Small intestine (tissue), 7 donors: ENCODE results near the gene SYCP3. TPM values are rescaled to one million over a fixed set of nuclear protein-coding genes. Genes with fewer than 3 reads are reported as not detected.
A peak's percentile ranks its signal among the peaks of the same experiment; 100 is the strongest.

Source experiments
- DNase-seq, 2 donors: peaks; one replicate each; pipeline versions ENCODE4 v3.0.0 to v3.0.0-alpha.2; 2013
- FAIRE-seq: peaks from 2 replicates; lab custom pipeline; 2012; peaks lifted over from hg19 to GRCh38; lab: Jason Lieb, UNC
- H3K27ac ChIP-seq, 3 donors: one replicate each; pipeline ENCODE4 v1.5.1; 2013; ENCODE audit warnings: low read length in 2 of 3, mild to moderate bottlenecking in 2 of 3, control low read depth in 1 of 3, inconsistent platforms in 1 of 3, low read depth in 1 of 3, moderate library complexity in 1 of 3
- H3K27me3 ChIP-seq, 3 donors: one replicate each; pipeline ENCODE4 v1.6.1; 2013; ENCODE audit warnings: low read length in 3 of 3, inconsistent platforms in 1 of 3; ENCODE audit not compliant: control insufficient read depth in 3 of 3, insufficient read depth in 3 of 3
- H3K36me3 ChIP-seq, 3 donors: one replicate each; pipeline ENCODE4 v1.6.1; 2013; ENCODE audit warnings: low read length in 3 of 3, inconsistent platforms in 1 of 3, low read depth in 1 of 3, mild to moderate bottlenecking in 1 of 3, moderate library complexity in 1 of 3; ENCODE audit not compliant: control insufficient read depth in 3 of 3, insufficient read depth in 2 of 3
- H3K4me1 ChIP-seq, 3 donors: one replicate each; pipeline ENCODE4 v1.6.1; 2013; ENCODE audit warnings: low read length in 2 of 3, inconsistent platforms in 1 of 3, low read depth in 1 of 3, mild to moderate bottlenecking in 1 of 3, moderate library complexity in 1 of 3; ENCODE audit not compliant: control insufficient read depth in 3 of 3, insufficient read depth in 2 of 3
- H3K4me3 ChIP-seq, 3 donors: one replicate each; pipeline ENCODE4 v1.5.1; 2013; ENCODE audit warnings: low read length in 3 of 3, control low read depth in 1 of 3, inconsistent platforms in 1 of 3, low read depth in 1 of 3, mild to moderate bottlenecking in 1 of 3, moderate library complexity in 1 of 3
- H3K9me3 ChIP-seq, 2 donors: one replicate each; pipeline ENCODE4 v1.6.1; 2013; ENCODE audit warnings: low read depth in 1 of 2, low read length in 1 of 2; ENCODE audit not compliant: control insufficient read depth in 2 of 2, insufficient read depth in 1 of 2
- WGBS, 3 donors: extraction: QIAGEN DNeasy Blood & Tissue Kit; methylation state at CpG; one replicate each; pipeline ENCODE4 v1.1.7; 2013; 5-methylcytosine and 5-hydroxymethylcytosine counted together
- polyA plus RNA-seq, 4 donors: library from polyadenylated mRNA; stranded (reverse) in 3 of 4; unstranded in 1 of 4; fragments of 200-250 nt in 3 of 4; fragments of 120-200 nt in 1 of 4; gene quantifications; one replicate each; pipeline versions ENCODE4 v1.2.1 to v1.2.3, GENCODE V29; 2013
- donor health status: healthy with polysubstance abuse.
- donor health status: control.
- donor health status: control.
- donor health status: Bipolar disorder and iron deficiency.
- donor health status: healthy.

SYCP3 gene
- polyA plus RNA-seq, 4 donors, result 0.13 to 1.5 TPM; not detected in 2

DNA sequence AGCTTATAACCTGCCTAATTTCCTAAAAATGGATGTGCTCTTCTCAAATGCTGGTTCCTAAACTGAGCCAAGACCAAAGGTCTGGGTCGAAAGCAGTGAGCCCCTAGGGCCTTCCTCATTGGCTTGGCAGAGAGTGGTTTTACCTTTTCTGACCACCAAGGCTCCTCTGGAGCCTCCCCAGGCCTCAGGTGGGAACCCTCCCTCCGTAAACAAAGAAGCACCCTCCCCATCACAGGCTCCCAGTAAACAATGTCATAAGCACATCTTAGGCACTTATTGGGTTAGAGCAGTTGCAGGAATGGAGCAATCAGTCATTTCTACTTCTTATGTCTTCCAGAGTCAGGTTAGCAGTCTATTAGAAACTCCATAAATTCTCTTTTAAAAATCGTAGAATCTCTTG lies 35.8 kb downstream of the SYCP3 start:
- Histone ChIP-seq H3K4me1 (peaks cover 2 to 28% (median 11%) of the 10 kb centered on the region in 3 donors), H3K4me3 (no peak overlapping the region), H3K36me3 (peaks cover 0 to 10% (median 0%) of the 10 kb centered on the region in 3 donors), H3K27me3 (no peaks in the 10 kb centered on the region), H3K9me3 (no peaks in the 10 kb centered on the region), H3K27ac (peak overlapping the region in 1 of 3 donors; percentile 16)
- DNase-seq, result no peak
- WGBS, 3 donors, result 37 to 70% (median 55%) methylated on average over 3 of the region's 3 CpGs
- FAIRE-seq, result no peak

DNA sequence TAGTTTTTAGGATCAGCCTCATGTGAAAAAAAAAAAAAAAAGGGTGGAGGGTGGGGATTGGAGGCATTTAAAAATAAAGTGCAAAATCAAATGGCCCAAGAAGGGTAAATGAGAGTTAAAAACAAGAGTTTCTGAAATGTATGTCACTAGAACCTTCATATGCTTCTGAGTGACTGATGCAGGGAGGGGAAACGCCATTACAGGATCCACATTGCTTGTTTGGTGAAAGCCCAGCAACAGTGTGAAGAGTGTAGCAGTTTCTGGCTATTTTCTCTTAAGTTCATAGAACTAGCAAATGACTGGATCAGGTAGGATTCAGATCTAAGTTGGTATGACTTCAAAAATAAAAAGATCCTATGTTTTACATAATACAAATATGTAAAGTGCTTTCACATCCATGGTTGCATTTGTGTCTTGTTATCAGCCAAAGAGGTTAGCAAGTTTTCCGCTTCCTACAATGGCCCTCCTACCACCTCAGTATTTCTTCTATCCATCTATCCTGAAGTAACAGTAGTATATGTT lies 38.9 kb downstream of the SYCP3 start:
- DNase-seq (no peak), FAIRE-seq (no peak)
- WGBS, 3 donors, result 27 to 60% (median 42%) methylated on average over 2 of the region's 2 CpGs
- peak overlapping the region in 2 of 3 donors; percentile 40 to 89 for H3K4me3 ChIP-seq
- no peaks in the 10 kb centered on the region for H3K9me3 ChIP-seq
- H3K27ac ChIP-seq, result peak overlapping the region in 1 of 3 donors; percentile 98
- peaks cover 2 to 30% (median 11%) of the 10 kb centered on the region in 3 donors for H3K4me1 ChIP-seq
- H3K36me3 ChIP-seq, result peaks cover 0 to 4% (median 0%) of the 10 kb centered on the region in 3 donors
- no peaks in the 10 kb centered on the region for H3K27me3 ChIP-seq

DNA sequence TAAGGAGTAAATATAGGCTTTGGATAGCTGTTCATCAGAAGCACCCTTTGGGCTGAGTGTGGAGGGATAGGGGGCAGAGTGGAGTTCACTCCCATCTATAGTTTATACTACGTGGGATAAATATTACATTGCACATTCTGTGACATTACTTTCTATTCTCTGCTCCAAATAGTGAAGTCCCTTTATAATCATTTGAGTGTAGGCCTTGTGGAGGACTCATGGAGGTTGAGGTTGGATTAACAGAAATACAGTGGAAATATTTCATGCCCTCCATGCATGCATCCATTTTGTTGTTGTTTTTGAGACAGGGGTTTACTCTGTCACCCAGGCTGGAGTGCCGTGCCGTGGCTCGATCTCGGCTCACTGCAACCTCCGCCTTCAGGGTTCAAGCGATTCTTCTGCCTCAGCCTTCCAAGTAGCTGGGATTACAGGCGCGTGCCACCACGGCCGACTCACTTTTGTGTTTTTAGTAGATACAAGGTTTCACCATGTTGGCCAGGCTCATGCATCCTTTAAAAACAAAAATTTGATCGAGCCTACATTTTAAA lies 40.4 kb downstream of the SYCP3 start:
- Histone ChIP-seq H3K4me1 (peaks cover 2 to 36% (median 11%) of the 10 kb centered on the region in 3 donors), H3K4me3 (peak overlapping the region; percentile 73 to 89 (median 86)), H3K36me3 (peaks cover 0 to 4% (median 0%) of the 10 kb centered on the region in 3 donors), H3K9me3 (peaks cover 0 to 7% of the 10 kb centered on the region in 2 donors), H3K27ac (peak overlapping the region; percentile 13 to 98 (median 64)), H3K27me3 (no peaks in the 10 kb centered on the region)
- 10 to 58% (median 28%) methylated on average over 12 of the region's 12 CpGs for WGBS, 3 donors
- no peak for FAIRE-seq
- peak in 1 of 2 donors; percentile 62 for DNase-seq

- Histone ChIP-seq H3K36me3 (no peaks in the 10 kb centered on the region), H3K27ac (peak overlapping the region; percentile 93 to 99 (median 98)), H3K4me1 (peaks cover 0 to 33% (median 11%) of the 10 kb centered on the region in 3 donors), H3K27me3 (no peaks in the 10 kb centered on the region), H3K9me3 (peaks cover 0 to 9% of the 10 kb centered on the region in 2 donors), H3K4me3 (peak overlapping the region; percentile 73 to 89 (median 86))
- 1 to 2% (median 1%) methylated on average over 41 to 67 of the region's 67 CpGs for WGBS, 3 donors
- peak; percentile 83 to 92 for DNase-seq
- no peak for FAIRE-seq
Observed at GRCh38 chr12:101697930-101698799, 41.1 kb downstream of the SYCP3 start.

- FAIRE-seq, result no peak
- peak; percentile 79 to 88 for DNase-seq
- peaks cover 0 to 28% (median 7%) of the 10 kb centered on the region in 3 donors for H3K4me1 ChIP-seq
- H3K27ac ChIP-seq, result peak within 1 kb of the TSS; percentile 93 to 99 (median 98)
- peaks cover 0 to 9% of the 10 kb centered on the region in 2 donors for H3K9me3 ChIP-seq
- no peaks in the 10 kb centered on the region for H3K36me3 ChIP-seq
- 0 to 1% (median 1%) methylated on average over 54 to 80 of the region's 80 CpGs for WGBS, 3 donors
- peak within 1 kb of the TSS; percentile 73 to 89 (median 86) for H3K4me3 ChIP-seq
- no peaks in the 10 kb centered on the region for H3K27me3 ChIP-seq
Observed at GRCh38 chr12:101697197-101697929, 41.9 kb downstream of the SYCP3 start, which contains the start of gene CHPT1. Gene CHPT1, plus strand, starts transcription at chr12:101697640. Its CDS starts 222 bp downstream, at chr12:101697862.

- FAIRE-seq (no peak), DNase-seq (peak; percentile 86 to 87)
- no peaks in the 10 kb centered on the region for H3K27me3 ChIP-seq
- peak overlapping the region; percentile 73 to 89 (median 86) for H3K4me3 ChIP-seq
- 12 to 31% (median 21%) methylated on average over 18 of the region's 18 CpGs for WGBS, 3 donors
- peaks cover 0 to 9% of the 10 kb centered on the region in 2 donors for H3K9me3 ChIP-seq
- H3K4me1 ChIP-seq, result peaks cover 2 to 32% (median 7%) of the 10 kb centered on the region in 3 donors
- peak overlapping the region; percentile 93 to 98 (median 95) for H3K27ac ChIP-seq
- no peaks in the 10 kb centered on the region for H3K36me3 ChIP-seq
Observed at GRCh38 chr12:101696251-101697196, 42.7 kb downstream of the SYCP3 start.

GRCh38 chr12:101695706-101696105 lies 43.6 kb downstream of the SYCP3 start:
- H3K4me3 ChIP-seq, result no peak overlapping the region
- DNase-seq (peak; percentile 47 to 62), FAIRE-seq (no peak)
- no peaks in the 10 kb centered on the region for H3K27me3 ChIP-seq
- WGBS, 3 donors, result 52 to 84% (median 82%) methylated on average over 1 of the region's 1 CpG
- peak overlapping the region in 2 of 3 donors; percentile 67 to 98 for H3K27ac ChIP-seq
- peaks cover 0 to 9% of the 10 kb centered on the region in 2 donors for H3K9me3 ChIP-seq
- H3K36me3 ChIP-seq, result no peaks in the 10 kb centered on the region
- H3K4me1 ChIP-seq, result peaks cover 2 to 39% (median 7%) of the 10 kb centered on the region in 3 donors
